Measurements from ENCODE around the gene MED13L. TPM values are rescaled to one million over a fixed set of nuclear protein-coding genes. Genes with fewer than 3 reads are reported as not detected.

MED13L gene
- polyA plus RNA-seq, 1 donor (not counting 4 experiments of a cell fraction or from before 2014, with no cell fraction given) = 31.7 TPM

GRCh38 chr12:115946092-115946491 is 331.4 kb downstream of the MED13L start:
- FAIRE-seq = no peak
- TF ChIP-seq CTCF (optimal IDR thresholded peaks at IDR 0.05 in 1 of 3, IDR thresholded peaks at IDR 0.05 in 1 of 3, conservative IDR thresholded peaks at IDR 0.05 in 1 of 3; ENCODE audit: extremely low read depth in 1 of 3, insufficient read depth in 2 of 3, low read length in 3 of 3) (no peak), EZH2 (IDR thresholded peaks at IDR 0.05; ENCODE audit: low read length) (no peak)

GRCh38 chr12:115945491-115945885 is 332.0 kb downstream of the MED13L start:
- FAIRE-seq (no peak), DNase-seq (ENCODE audit: low read depth, low spot score) (no peak)
- Histone ChIP-seq H3K4me1 (ENCODE audit: control insufficient read depth, extremely low read depth, insufficient read depth, low read length) (no peaks in the 10 kb centered on the region), H3K9me3 (ENCODE audit: control insufficient read depth, low read depth, low read length) (no peaks in the 10 kb centered on the region), H3K27me3 (ENCODE audit: control insufficient read depth, extremely low read depth, insufficient read depth, low read length) (no peaks in the 10 kb centered on the region), H3K4me3 (ENCODE audit: control insufficient read depth in 2 of 3, extremely low read depth in 1 of 3, insufficient read depth in 2 of 3, low read depth in 1 of 3, low read length in 3 of 3) (no peak overlapping the region), H3K9me1 (ENCODE audit: control insufficient read depth, extremely low read depth, insufficient read depth, low read length) (no peaks in the 10 kb centered on the region), H4K20me1 (ENCODE audit: control insufficient read depth, extremely low read depth, insufficient read depth, low read length) (peaks cover 2% of the 10 kb centered on the region), H3K9ac (ENCODE audit: control insufficient read depth, extremely low read depth, insufficient read depth, low read length) (no peak overlapping the region), H2AFZ (ENCODE audit: control insufficient read depth, low read length) (no peak overlapping the region), H3K4me2 (ENCODE audit: control insufficient read depth, extremely low read depth, insufficient read depth, low read depth, low read length) (no peak overlapping the region), H3K36me3 (ENCODE audit: control insufficient read depth in 2 of 2, extremely low read depth in 1 of 2, insufficient read depth in 2 of 2, low read length in 2 of 2) (peaks cover 0 to 2% of the 10 kb centered on the region in 2 experiments), H3K79me2 (ENCODE audit: control insufficient read depth, insufficient read depth, low read length) (no peaks in the 10 kb centered on the region), H3K27ac (ENCODE audit: control insufficient read depth, insufficient read depth, low read length) (no peak overlapping the region)
- dilution Hi-C loops (cut with MboI; ENCODE audit: extremely low pct_ligation_motif_present, low sequenced_read_pairs) = no loop called here
- TF ChIP-seq CTCF (optimal IDR thresholded peaks at IDR 0.05 in 1 of 3, IDR thresholded peaks at IDR 0.05 in 1 of 3, conservative IDR thresholded peaks at IDR 0.05 in 1 of 3; ENCODE audit: extremely low read depth in 1 of 3, insufficient read depth in 2 of 3, low read length in 3 of 3) = no peak
- no peak for TF ChIP-seq EZH2 (IDR thresholded peaks at IDR 0.05; ENCODE audit: low read length)

More at GRCh38 chr12:115946092-115946491, 331.4 kb downstream of the MED13L start:
- DNase-seq (ENCODE audit: low read depth, low spot score) = no peak
- H3K4me2 ChIP-seq (ENCODE audit: control insufficient read depth, extremely low read depth, insufficient read depth, low read depth, low read length) = no peak overlapping the region
- no peak overlapping the region for H3K9ac ChIP-seq (ENCODE audit: control insufficient read depth, extremely low read depth, insufficient read depth, low read length)
- H3K27ac ChIP-seq (ENCODE audit: control insufficient read depth, insufficient read depth, low read length) = no peak overlapping the region
- H3K79me2 ChIP-seq (ENCODE audit: control insufficient read depth, insufficient read depth, low read length) = no peaks in the 10 kb centered on the region
- no peaks in the 10 kb centered on the region for H3K27me3 ChIP-seq (ENCODE audit: control insufficient read depth, extremely low read depth, insufficient read depth, low read length)
- peaks cover 2% of the 10 kb centered on the region for H4K20me1 ChIP-seq (ENCODE audit: control insufficient read depth, extremely low read depth, insufficient read depth, low read length)
- H3K4me1 ChIP-seq (ENCODE audit: control insufficient read depth, extremely low read depth, insufficient read depth, low read length) = no peaks in the 10 kb centered on the region
- no peaks in the 10 kb centered on the region for H3K9me3 ChIP-seq (ENCODE audit: control insufficient read depth, low read depth, low read length)
- peaks cover 0 to 2% of the 10 kb centered on the region in 2 experiments for H3K36me3 ChIP-seq (ENCODE audit: control insufficient read depth in 2 of 2, extremely low read depth in 1 of 2, insufficient read depth in 2 of 2, low read length in 2 of 2)
- no peak overlapping the region for H3K4me3 ChIP-seq (ENCODE audit: control insufficient read depth in 2 of 3, extremely low read depth in 1 of 3, insufficient read depth in 2 of 3, low read depth in 1 of 3, low read length in 3 of 3)
- H3K9me1 ChIP-seq (ENCODE audit: control insufficient read depth, extremely low read depth, insufficient read depth, low read length) = no peaks in the 10 kb centered on the region
- dilution Hi-C loops (cut with MboI; ENCODE audit: extremely low pct_ligation_motif_present, low sequenced_read_pairs) = no loop called here
- H2AFZ ChIP-seq (ENCODE audit: control insufficient read depth, low read length) = no peak overlapping the region

Data from keratinocyte (primary cell).